ENCODE results near the gene DNAH3. TPM values are rescaled to one million over a fixed set of nuclear protein-coding genes. Genes with fewer than 3 reads are reported as not detected.

The DNAH3 gene
- total and polyA plus RNA-seq, 2 experiments from 2014 or later, result 0.70 to 1.3 TPM

DNA sequence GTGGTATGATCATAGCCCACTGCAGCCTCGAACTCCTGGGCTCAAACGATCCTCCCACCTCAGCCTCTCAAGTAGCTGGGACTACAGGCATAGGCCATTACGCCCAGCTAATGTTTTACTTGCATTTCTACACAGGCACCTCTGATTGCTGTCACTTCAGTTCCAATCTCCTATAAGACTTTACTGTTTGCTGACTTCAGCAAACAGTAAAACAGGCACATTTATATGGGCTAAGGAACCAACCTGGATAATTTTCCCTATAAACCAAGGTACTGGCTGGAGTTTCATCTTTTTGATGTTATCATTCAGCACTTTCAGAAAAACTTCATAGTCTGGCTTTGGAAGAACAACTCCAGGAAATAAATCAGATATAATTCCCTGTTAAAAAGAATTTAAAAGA lies 114.2 kb downstream of the DNAH3 start:
- TF ChIP-seq EZH2phosphoT487 (IDR thresholded peaks at IDR 0.05; ENCODE audit: unreplicated experiment) (no peak), JUNB (IDR thresholded peaks at IDR 0.05; ENCODE audit: unreplicated experiment) (no peak), ZNF331 (CRISPR knock-in tag; IDR thresholded peaks at IDR 0.05; ENCODE audit: low read depth) (no peak), POLR2AphosphoS5 (IDR thresholded peaks at IDR 0.05; ENCODE audit: low read depth) (no peak), STAT1 (IDR thresholded peaks at IDR 0.05; ENCODE audit: unreplicated experiment) (no peak), CREB1 (CRISPR knock-in tag; IDR thresholded peaks at IDR 0.05; ENCODE audit: low read depth) (no peak), ZNF114 (CRISPR knock-in tag; IDR thresholded peaks at IDR 0.05) (no peak), NANOG (IDR thresholded peaks at IDR 0.05; ENCODE audit: borderline replicate concordance) (no peak), EZH2 (IDR thresholded peaks at IDR 0.05; ENCODE audit: low read depth, unreplicated experiment) (no peak)
- TF ChIP-seq, protein P1, sequence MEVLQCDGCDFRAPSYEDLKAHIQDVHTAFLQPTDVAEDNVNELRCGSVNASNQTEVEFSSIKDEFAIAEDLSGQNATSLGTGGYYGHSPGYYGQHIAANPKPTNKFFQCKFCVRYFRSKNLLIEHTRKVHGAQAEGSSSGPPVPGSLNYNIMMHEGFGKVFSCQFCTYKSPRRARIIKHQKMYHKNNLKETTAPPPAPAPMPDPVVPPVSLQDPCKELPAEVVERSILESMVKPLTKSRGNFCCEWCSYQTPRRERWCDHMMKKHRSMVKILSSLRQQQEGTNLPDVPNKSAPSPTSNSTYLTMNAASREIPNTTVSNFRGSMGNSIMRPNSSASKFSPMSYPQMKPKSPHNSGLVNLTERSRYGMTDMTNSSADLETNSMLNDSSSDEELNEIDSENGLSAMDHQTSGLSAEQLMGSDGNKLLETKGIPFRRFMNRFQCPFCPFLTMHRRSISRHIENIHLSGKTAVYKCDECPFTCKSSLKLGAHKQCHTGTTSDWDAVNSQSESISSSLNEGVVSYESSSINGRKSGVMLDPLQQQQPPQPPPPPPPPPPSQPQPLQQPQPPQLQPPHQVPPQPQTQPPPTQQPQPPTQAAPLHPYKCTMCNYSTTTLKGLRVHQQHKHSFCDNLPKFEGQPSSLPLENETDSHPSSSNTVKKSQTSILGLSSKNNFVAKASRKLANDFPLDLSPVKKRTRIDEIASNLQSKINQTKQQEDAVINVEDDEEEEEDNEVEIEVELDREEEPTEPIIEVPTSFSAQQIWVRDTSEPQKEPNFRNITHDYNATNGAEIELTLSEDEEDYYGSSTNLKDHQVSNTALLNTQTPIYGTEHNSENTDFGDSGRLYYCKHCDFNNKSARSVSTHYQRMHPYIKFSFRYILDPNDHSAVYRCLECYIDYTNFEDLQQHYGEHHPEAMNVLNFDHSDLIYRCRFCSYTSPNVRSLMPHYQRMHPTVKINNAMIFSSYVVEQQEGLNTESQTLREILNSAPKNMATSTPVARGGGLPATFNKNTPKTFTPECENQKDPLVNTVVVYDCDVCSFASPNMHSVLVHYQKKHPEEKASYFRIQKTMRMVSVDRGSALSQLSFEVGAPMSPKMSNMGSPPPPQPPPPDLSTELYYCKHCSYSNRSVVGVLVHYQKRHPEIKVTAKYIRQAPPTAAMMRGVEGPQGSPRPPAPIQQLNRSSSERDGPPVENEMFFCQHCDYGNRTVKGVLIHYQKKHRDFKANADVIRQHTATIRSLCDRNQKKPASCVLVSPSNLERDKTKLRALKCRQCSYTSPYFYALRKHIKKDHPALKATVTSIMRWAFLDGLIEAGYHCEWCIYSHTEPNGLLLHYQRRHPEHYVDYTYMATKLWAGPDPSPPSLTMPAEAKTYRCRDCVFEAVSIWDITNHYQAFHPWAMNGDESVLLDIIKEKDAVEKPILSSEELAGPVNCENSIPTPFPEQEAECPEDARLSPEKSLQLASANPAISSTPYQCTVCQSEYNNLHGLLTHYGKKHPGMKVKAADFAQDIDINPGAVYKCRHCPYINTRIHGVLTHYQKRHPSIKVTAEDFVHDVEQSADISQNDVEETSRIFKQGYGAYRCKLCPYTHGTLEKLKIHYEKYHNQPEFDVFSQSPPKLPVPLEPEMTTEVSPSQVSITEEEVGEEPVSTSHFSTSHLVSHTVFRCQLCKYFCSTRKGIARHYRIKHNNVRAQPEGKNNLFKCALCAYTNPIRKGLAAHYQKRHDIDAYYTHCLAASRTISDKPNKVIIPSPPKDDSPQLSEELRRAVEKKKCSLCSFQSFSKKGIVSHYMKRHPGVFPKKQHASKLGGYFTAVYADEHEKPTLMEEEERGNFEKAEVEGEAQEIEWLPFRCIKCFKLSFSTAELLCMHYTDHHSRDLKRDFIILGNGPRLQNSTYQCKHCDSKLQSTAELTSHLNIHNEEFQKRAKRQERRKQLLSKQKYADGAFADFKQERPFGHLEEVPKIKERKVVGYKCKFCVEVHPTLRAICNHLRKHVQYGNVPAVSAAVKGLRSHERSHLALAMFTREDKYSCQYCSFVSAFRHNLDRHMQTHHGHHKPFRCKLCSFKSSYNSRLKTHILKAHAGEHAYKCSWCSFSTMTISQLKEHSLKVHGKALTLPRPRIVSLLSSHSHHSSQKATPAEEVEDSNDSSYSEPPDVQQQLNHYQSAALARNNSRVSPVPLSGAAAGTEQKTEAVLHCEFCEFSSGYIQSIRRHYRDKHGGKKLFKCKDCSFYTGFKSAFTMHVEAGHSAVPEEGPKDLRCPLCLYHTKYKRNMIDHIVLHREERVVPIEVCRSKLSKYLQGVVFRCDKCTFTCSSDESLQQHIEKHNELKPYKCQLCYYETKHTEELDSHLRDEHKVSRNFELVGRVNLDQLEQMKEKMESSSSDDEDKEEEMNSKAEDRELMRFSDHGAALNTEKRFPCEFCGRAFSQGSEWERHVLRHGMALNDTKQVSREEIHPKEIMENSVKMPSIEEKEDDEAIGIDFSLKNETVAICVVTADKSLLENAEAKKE (CRISPR knock-in tag; IDR thresholded peaks at IDR 0.05), result no peak
- TF ChIP-seq, protein P2, sequence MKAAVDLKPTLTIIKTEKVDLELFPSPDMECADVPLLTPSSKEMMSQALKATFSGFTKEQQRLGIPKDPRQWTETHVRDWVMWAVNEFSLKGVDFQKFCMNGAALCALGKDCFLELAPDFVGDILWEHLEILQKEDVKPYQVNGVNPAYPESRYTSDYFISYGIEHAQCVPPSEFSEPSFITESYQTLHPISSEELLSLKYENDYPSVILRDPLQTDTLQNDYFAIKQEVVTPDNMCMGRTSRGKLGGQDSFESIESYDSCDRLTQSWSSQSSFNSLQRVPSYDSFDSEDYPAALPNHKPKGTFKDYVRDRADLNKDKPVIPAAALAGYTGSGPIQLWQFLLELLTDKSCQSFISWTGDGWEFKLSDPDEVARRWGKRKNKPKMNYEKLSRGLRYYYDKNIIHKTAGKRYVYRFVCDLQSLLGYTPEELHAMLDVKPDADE (IDR thresholded peaks at IDR 0.05), result no peak
- TF ChIP-seq, protein P3, sequence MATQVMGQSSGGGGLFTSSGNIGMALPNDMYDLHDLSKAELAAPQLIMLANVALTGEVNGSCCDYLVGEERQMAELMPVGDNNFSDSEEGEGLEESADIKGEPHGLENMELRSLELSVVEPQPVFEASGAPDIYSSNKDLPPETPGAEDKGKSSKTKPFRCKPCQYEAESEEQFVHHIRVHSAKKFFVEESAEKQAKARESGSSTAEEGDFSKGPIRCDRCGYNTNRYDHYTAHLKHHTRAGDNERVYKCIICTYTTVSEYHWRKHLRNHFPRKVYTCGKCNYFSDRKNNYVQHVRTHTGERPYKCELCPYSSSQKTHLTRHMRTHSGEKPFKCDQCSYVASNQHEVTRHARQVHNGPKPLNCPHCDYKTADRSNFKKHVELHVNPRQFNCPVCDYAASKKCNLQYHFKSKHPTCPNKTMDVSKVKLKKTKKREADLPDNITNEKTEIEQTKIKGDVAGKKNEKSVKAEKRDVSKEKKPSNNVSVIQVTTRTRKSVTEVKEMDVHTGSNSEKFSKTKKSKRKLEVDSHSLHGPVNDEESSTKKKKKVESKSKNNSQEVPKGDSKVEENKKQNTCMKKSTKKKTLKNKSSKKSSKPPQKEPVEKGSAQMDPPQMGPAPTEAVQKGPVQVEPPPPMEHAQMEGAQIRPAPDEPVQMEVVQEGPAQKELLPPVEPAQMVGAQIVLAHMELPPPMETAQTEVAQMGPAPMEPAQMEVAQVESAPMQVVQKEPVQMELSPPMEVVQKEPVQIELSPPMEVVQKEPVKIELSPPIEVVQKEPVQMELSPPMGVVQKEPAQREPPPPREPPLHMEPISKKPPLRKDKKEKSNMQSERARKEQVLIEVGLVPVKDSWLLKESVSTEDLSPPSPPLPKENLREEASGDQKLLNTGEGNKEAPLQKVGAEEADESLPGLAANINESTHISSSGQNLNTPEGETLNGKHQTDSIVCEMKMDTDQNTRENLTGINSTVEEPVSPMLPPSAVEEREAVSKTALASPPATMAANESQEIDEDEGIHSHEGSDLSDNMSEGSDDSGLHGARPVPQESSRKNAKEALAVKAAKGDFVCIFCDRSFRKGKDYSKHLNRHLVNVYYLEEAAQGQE (IDR thresholded peaks at IDR 0.05; ENCODE audit: unreplicated experiment), result no peak
- TF ChIP-seq, protein P4, sequence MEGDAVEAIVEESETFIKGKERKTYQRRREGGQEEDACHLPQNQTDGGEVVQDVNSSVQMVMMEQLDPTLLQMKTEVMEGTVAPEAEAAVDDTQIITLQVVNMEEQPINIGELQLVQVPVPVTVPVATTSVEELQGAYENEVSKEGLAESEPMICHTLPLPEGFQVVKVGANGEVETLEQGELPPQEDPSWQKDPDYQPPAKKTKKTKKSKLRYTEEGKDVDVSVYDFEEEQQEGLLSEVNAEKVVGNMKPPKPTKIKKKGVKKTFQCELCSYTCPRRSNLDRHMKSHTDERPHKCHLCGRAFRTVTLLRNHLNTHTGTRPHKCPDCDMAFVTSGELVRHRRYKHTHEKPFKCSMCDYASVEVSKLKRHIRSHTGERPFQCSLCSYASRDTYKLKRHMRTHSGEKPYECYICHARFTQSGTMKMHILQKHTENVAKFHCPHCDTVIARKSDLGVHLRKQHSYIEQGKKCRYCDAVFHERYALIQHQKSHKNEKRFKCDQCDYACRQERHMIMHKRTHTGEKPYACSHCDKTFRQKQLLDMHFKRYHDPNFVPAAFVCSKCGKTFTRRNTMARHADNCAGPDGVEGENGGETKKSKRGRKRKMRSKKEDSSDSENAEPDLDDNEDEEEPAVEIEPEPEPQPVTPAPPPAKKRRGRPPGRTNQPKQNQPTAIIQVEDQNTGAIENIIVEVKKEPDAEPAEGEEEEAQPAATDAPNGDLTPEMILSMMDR (conservative IDR thresholded peaks at IDR 0.05; ENCODE audit: low read depth in 2 of 2), result no peak
- Mint-ChIP-seq H3K27ac (no peak overlapping the region), H3K4me3 (no peak overlapping the region), H3K36me3 (ENCODE audit: low read depth) (no peaks in the 10 kb centered on the region), H3K4me1 (peaks cover 3% of the 10 kb centered on the region; the same call in 1 of the 3 replicates), H3K9me3 (no peaks in the 10 kb centered on the region), H3K27me3 (ENCODE audit: insufficient read depth, low read depth, poor library complexity) (peaks cover 7% of the 10 kb centered on the region)
- no peak overlapping the region for H3K4me3 ChIP-seq
- H4K20me1 ChIP-seq (replicated peaks; ENCODE audit: insufficient read depth), result no peaks in the 10 kb centered on the region; the same call in 1 of the 2 replicates
- no peaks in the 10 kb centered on the region for H3K36me3 ChIP-seq (ENCODE audit: insufficient read depth)
- no peaks in the 10 kb centered on the region for H3K4me1 ChIP-seq (ENCODE audit: insufficient read depth)
- ATAC-seq, result no peak
- H3F3A ChIP-seq (replicated peaks; ENCODE audit: low read depth), result no peaks in the 10 kb centered on the region
- H3K79me2 ChIP-seq (replicated peaks; ENCODE audit: insufficient read depth), result no peaks in the 10 kb centered on the region
- H3K9me2 ChIP-seq (ENCODE audit: insufficient read depth), result no peaks in the 10 kb centered on the region
- no peak overlapping the region for H2AFZ ChIP-seq
- H3K27ac ChIP-seq (ENCODE audit: low read depth), result no peak overlapping the region
- H3K27me3 ChIP-seq (ENCODE audit: insufficient read depth), result no peaks in the 10 kb centered on the region
- no peak for DNase-seq (ENCODE audit: low spot score)
- H3K4me2 ChIP-seq, result no peak overlapping the region

All from GM23338 (cell line).